Smooth muscle cell (in vitro differentiated cells): Measurements from ENCODE around the gene TNFAIP8. TPM values are rescaled to one million over a fixed set of nuclear protein-coding genes. Genes with fewer than 3 reads are reported as not detected.

Source experiments
- DNase-seq: peaks from one replicate; lab custom pipeline; 2025; ENCODE audit not compliant: unreplicated experiment; lab: John Stamatoyannopoulos, UW
- H2AFZ ChIP-seq: fragments of 200-600 bp; sonication (generic); 2 replicates; pipeline ENCODE4 v1.6.0; 2016; ENCODE audit warnings: antibody characterized with exemption, low read depth, mild to moderate bottlenecking
- H3F3A ChIP-seq: fragments of 200-600 bp; sonication (generic); 2 replicates; pipeline ENCODE4 v1.6.0; 2017; ENCODE audit warnings: antibody characterized with exemption, low read depth
- H3K27ac ChIP-seq: fragments of 200-600 bp; sonication (generic); 2 replicates; pipeline ENCODE4 v1.5.1; 2016; ENCODE audit warnings: low read depth, mild to moderate bottlenecking
- H3K27me3 ChIP-seq: fragments of 200-600 bp; sonication (generic); 2 replicates; pipeline ENCODE4 v1.6.1; 2016; ENCODE audit warnings: low read depth, mild to moderate bottlenecking
- H3K36me3 ChIP-seq: fragments of 200-600 bp; sonication (generic); 2 replicates; pipeline ENCODE4 v1.5.1; 2016; ENCODE audit warnings: low read depth
- H3K4me1 ChIP-seq: fragments of 200-600 bp; sonication (generic); 2 replicates; pipeline ENCODE4 v1.5.1; 2016; ENCODE audit warnings: low read depth
- H3K4me2 ChIP-seq: fragments of 200-600 bp; sonication (generic); 2 replicates; pipeline ENCODE4 v1.6.0; 2016; ENCODE audit warnings: mild to moderate bottlenecking
- H3K4me3 ChIP-seq: fragments of 200-600 bp; sonication (generic); 2 replicates; pipeline ENCODE4 v1.5.1; 2016; ENCODE audit warnings: mild to moderate bottlenecking
- H3K79me2 ChIP-seq: fragments of 200-600 bp; sonication (generic); 2 replicates; pipeline ENCODE4 v1.6.0; 2016; ENCODE audit warnings: low read depth, mild to moderate bottlenecking
- H3K9ac ChIP-seq: fragments of 200-600 bp; sonication (generic); 2 replicates; pipeline ENCODE4 v1.6.0; 2016; ENCODE audit warnings: low read depth
- H3K9me3 ChIP-seq: fragments of 200-600 bp; sonication (generic); replicated peaks from 2 replicates; pipeline ENCODE4 v1.5.1; 2016; ENCODE audit warnings: low read depth
- H4K20me1 ChIP-seq: fragments of 200-600 bp; sonication (generic); 2 replicates; pipeline ENCODE4 v1.6.0; 2016; ENCODE audit warnings: low read depth
- CTCF ChIP-seq: fragments of 200-600 bp; sonication (generic); IDR thresholded peaks from 2 replicates; pipeline ENCODE4 v1.5.1; 2017; ENCODE audit warnings: borderline replicate concordance, mild to moderate bottlenecking, antibody characterized with exemption; ENCODE audit not compliant: insufficient read depth, poor library complexity, severe bottlenecking
- WGBS: methylation state at CpG from one replicate; pipeline ENCODE4 v1.1.7; 2016; ENCODE audit warnings: low lambda C conversion rate; 5-methylcytosine and 5-hydroxymethylcytosine counted together
- polyA plus RNA-seq: library from polyadenylated mRNA; unstranded; fragments of >200 nt; fragmentation: Nextera tagmentation; extraction: Ambion mirVana; gene quantifications from 2 replicates; pipeline ENCODE4 v1.2.1, GENCODE V29; 2016
- total RNA-seq: library from RNA; depleted of rRNA; stranded (reverse); fragments of >200 nt; gene quantifications from 2 replicates; pipeline ENCODE4 v1.2.3, GENCODE V29; 2014

TNFAIP8 gene
- total and polyA plus RNA-seq, 2 experiments from 2014 or later = 15.7 to 81.2 TPM

- no peaks in the 10 kb centered on the region for H3K27me3 ChIP-seq
- H3K36me3 ChIP-seq = no peaks in the 10 kb centered on the region
- 83% methylated on average over 3 of the region's 3 CpGs for WGBS
- peaks cover 28% of the 10 kb centered on the region for H3F3A ChIP-seq
- no peak overlapping the region for H3K9ac ChIP-seq
- H3K9me3 ChIP-seq = no peaks in the 10 kb centered on the region
- H4K20me1 ChIP-seq = peaks cover 51% of the 10 kb centered on the region
- H3K79me2 ChIP-seq = peaks cover 52% of the 10 kb centered on the region
- peak overlapping the region; percentile 51 for H3K27ac ChIP-seq
- H3K4me3 ChIP-seq = no peak overlapping the region
- H2AFZ ChIP-seq = no peak overlapping the region
- TF ChIP-seq CTCF = no peak
- H3K4me1 ChIP-seq = peaks cover 19% of the 10 kb centered on the region
- DNase-seq = no peak
- peak overlapping the region; percentile 50 for H3K4me2 ChIP-seq
These were observed 37.4 kb downstream of the TNFAIP8 start for GRCh38 chr5:119393201-119393691.

- H3K9me3 ChIP-seq = no peaks in the 10 kb centered on the region
- DNase-seq = no peak
- H4K20me1 ChIP-seq = peaks cover 46% of the 10 kb centered on the region
- H3K4me2 ChIP-seq = peak overlapping the region; percentile 50
- no peak overlapping the region for H3K9ac ChIP-seq
- H3K27ac ChIP-seq = peak overlapping the region; percentile 51
- 57% methylated on average over 1 of the region's 1 CpG for WGBS
- H3K36me3 ChIP-seq = no peaks in the 10 kb centered on the region
- H3K79me2 ChIP-seq = peaks cover 49% of the 10 kb centered on the region
- no peak for TF ChIP-seq CTCF
- H2AFZ ChIP-seq = no peak overlapping the region
- H3K27me3 ChIP-seq = no peaks in the 10 kb centered on the region
- peaks cover 29% of the 10 kb centered on the region for H3F3A ChIP-seq
- H3K4me1 ChIP-seq = peaks cover 19% of the 10 kb centered on the region
- no peak overlapping the region for H3K4me3 ChIP-seq
These were observed 37.9 kb downstream of the TNFAIP8 start for GRCh38 chr5:119393746-119394145.

GRCh38 chr5:119395080-119395836 lies 39.4 kb downstream of the TNFAIP8 start:
- no peak for TF ChIP-seq CTCF
- Histone ChIP-seq H3K27ac (no peak overlapping the region), H3K79me2 (peaks cover 46% of the 10 kb centered on the region), H2AFZ (no peak overlapping the region), H3F3A (peaks cover 24% of the 10 kb centered on the region), H3K27me3 (no peaks in the 10 kb centered on the region), H3K36me3 (no peaks in the 10 kb centered on the region), H3K4me3 (no peak overlapping the region), H3K9ac (no peak overlapping the region), H3K4me1 (peaks cover 7% of the 10 kb centered on the region), H3K4me2 (no peak overlapping the region), H3K9me3 (no peaks in the 10 kb centered on the region), H4K20me1 (peaks cover 31% of the 10 kb centered on the region)
- WGBS = 93% methylated on average over 8 of the region's 8 CpGs
- DNase-seq = no peak
